SK-MEL-5 (cell line): ENCODE data around the gene ITGB8. TPM values are rescaled to one million over a fixed set of nuclear protein-coding genes. Genes with fewer than 3 reads are reported as not detected.
"Not testable (repeated sequence)": the region's sequence is repeated elsewhere in the genome, so short reads cannot be mapped to it uniquely, and the experiment has no call there.

ENCODE experiments used
- DNase-seq: peaks from one replicate; pipeline ENCODE4 v3.0.0-alpha.2; 2016; ENCODE audit warnings: low read depth, low spot score
- in situ Hi-C: cut with HindIII; loops from 2 replicates; pipeline ENCODE4 v1.10.0; 2016; ENCODE audit warnings: low sequenced_read_pairs, high pct_unique_total_duplicates, low pct_unique_long_range_greater_than_20kb
- polyA plus RNA-seq, 2 experiments: library from polyadenylated mRNA; depleted of rRNA; stranded (reverse); fragments of >200 nt; gene quantifications; 2 replicates each; pipeline ENCODE4 v1.2.3, GENCODE V29; 2015
- total RNA-seq: library from RNA; depleted of rRNA; stranded (reverse); fragments of >200 nt; shearing (Covaris generic); gene quantifications from 2 replicates; pipeline ENCODE4 v1.2.3, GENCODE V29; 2014; rRNA removed

ITGB8 gene
- 57.2 and 60.1 TPM in 2 replicates for total RNA-seq
- 24.4 and 32.7 TPM in 2 replicates for polyA plus RNA-seq (2015; cell fraction: cytosol; rRNA removed)
- 49.3 and 50.4 TPM in 2 replicates for polyA plus RNA-seq (2015; cell fraction: nucleus; rRNA removed)

GRCh38 chr7:20330239-20330927 is at the start of gene ITGB8:
Gene ITGB8, plus strand, starts transcription at chr7:20330900. Its CDS starts 907 bp downstream, at chr7:20331807.
- DNase-seq, result peak; percentile 95
- in situ Hi-C loops, result no loop called here

- in situ Hi-C loops, result no loop called here
- DNase-seq, result no peak
Measured at GRCh38 chr7:20282959-20283358, 47.7 kb upstream of the ITGB8 start.

GRCh38 chr7:20283385-20283784 is 47.3 kb upstream of the ITGB8 start:
- no peak for DNase-seq
- in situ Hi-C loops, result no loop called here

- DNase-seq, result no peak
- in situ Hi-C loops, result no loop called here
Measured at GRCh38 chr7:20284003-20284770, 46.5 kb upstream of the ITGB8 start.

- no peak for DNase-seq
- in situ Hi-C loops, result no loop called here
Measured at GRCh38 chr7:20284771-20285143, 45.9 kb upstream of the ITGB8 start.

DNA sequence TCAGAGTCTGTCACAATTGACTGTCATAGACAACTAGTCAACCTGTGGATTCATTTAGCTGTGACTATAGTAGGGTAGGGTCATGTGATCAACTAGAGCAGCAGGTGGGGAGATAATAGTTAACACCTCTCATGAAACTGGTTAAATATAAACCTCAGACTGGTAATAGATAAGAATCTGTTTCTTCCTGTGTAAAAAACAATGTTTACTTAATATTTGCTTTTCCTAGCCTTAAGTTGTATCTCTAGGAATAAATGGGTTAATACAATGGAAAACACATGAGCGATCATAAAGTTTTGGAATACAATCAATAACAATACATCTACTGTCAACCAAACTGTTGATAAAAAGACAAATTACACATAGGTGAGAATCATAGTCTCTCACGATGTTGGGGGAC is 43.4 kb upstream of the ITGB8 start:
- no peak for DNase-seq
- in situ Hi-C loops, result no loop called here

- no peak for DNase-seq
- in situ Hi-C loops, result no loop called here
Measured at GRCh38 chr7:20288036-20288435, 42.7 kb upstream of the ITGB8 start.

GRCh38 chr7:20290505-20291111 is 40.1 kb upstream of the ITGB8 start:
- in situ Hi-C loops, result no loop called here
- DNase-seq, result no peak

DNA sequence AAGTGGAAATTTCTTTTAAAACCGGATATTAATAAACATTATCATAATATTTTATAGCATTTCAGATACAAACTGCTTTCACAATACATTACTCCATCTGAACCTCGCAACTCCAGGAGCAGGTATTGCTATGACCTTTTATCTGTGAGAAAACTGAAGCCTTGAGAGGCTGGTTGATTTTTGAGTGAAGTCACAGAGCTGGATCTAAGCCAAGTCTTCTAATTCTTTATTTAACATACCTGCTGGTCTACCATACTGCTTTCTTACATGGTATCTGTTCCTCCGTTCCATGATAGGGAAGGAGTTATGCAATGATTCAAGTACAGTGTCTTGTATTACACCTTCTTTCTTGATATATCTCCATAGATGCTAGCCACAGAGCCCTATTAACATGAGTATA is 37.4 kb upstream of the ITGB8 start:
- in situ Hi-C loops, result no loop called here
- no peak for DNase-seq

DNA sequence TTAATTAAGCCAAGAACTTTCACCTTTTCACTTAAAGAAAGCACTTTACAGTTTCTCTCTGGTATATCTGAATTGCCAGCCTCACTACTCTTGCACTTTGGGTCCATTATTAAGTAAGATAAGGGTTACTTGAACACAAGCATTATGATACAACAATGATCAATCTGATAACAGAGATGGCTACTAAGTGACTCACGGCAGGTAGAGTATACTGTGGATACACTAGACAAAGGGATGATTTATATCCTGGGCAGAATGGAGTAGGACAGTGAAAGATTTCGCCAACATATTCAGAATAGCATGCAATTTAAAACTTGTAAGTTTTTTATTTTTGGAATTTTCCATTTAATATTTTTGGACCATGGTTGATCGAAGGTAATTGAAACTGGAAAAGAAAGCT is 34.3 kb upstream of the ITGB8 start:
- in situ Hi-C loops, result no loop called here
- DNase-seq, result no peak

DNA sequence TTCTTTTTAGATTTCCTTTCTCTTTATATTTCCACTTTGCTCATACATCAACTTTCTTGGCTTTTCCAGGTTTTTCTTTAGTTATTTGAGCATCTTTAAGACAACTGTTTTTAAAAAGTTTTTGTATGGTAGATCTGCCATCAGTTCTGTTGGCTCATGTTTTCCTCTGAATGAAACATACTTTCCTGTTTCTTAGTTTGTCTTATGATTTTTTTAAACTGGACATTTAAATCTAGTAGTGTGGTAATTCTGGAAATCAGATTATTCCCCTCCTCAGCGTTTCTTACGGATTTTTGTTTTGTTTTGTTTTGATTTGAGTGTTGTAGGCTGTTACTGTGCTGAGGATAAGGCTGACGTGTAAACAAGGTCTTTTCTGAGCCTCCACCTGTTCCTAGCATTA is 33.8 kb upstream of the ITGB8 start:
- no peak for DNase-seq
- in situ Hi-C loops, result no loop called here

DNA sequence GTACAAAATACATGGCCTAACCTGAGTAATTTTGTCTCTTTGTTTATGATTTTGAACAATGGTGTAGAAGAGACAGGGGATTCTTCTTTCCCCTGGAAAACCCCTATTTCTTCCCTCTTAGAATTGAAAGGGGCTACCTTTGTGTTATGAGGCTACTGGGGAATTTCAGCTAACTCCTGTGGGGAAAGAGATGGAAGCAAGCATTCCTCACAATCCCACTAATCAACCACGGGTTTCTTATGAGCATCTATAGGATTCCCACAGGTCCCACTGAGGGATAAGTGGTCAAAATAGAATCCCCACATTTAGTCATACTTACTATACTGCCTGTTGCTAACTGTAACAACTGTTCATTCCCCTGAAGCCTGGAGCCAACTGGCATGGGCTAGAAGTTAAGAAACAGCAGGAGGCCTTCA is 32.2 kb upstream of the ITGB8 start:
- in situ Hi-C loops, result no loop called here

DNA sequence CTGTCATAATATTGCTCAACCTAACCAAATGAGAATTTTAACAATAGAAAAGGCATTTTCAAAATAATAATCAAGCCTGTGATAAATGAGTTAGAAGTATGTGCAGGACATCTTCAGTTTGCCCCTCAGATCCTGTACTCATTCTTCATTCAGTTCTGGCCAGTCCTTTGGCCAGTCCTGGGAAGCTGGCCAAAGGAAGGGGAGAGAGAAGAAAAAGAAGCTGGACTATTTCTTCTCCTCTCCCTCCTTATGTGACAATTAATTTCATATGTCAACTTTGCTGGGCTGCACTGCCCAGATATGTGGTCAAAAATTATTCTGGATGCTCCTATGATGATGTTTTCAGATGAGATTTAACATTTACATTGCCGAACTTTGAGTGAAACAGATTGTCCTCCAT is 31.6 kb upstream of the ITGB8 start:
- no peak for DNase-seq
- in situ Hi-C loops, result no loop called here

More for the DNA sequence above, 32.2 kb upstream of the ITGB8 start:
- DNase-seq, result no peak

DNA sequence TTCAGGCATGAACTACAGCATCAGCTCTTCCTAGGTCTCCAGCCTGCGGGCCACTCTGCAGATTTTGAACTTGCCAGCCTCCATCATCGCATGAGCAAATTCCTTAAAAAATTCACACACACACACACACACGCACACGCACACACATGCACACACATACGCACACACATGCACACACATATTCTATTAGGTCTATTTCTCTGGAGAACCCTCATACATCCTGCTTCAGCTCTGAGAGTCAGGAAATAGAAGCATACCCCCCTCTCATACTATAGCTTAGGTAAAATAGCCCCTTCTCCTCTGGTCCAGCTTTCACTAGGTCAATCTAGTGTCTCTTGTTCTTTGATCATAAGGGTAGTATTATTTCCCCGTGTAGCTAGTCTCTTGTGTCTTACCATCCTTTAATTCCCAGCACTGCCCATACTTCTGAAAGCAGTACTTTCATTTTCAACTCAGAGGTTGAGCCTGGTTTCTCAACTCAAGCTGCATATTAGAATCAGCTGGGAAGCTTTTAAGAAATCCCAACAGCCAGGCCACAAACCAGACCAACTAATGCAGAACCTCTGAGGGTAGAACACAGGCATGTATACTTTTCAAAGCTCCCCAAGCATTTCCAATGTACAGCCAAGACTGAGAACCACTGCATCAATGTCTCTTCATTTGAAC is 30.9 kb upstream of the ITGB8 start:
- DNase-seq, result no peak
- in situ Hi-C loops, result no loop called here

DNA sequence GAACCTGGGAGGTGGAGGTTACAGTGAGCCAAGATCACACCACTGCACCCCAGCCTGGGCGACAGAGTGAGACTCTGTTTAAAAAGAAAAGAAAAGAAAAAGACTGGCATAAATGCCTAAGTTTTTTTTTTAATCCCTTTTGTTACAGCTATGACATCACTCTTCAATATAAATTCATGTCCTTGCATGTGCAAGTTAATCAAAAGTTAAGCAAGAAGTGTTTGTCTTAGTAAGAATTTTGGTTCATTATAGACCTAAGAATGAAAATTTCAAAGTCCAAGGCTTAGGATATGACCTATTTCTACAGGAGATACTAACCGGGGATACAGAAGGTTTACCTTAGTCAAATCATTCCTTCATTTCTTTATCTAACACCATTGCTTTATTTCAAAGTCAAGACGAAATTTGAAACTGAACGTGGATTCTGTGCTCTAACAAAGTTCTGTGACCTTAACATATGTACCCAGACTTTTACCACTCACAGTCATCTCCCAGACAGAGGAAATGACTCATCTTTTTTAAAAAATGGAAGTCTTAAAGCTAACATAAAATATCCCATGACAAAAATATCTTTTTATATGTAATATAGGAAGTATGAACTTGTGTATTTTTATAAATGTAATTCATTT is 29.3 kb upstream of the ITGB8 start:
- in situ Hi-C loops, result no loop called here
- DNase-seq, result no peak

DNA sequence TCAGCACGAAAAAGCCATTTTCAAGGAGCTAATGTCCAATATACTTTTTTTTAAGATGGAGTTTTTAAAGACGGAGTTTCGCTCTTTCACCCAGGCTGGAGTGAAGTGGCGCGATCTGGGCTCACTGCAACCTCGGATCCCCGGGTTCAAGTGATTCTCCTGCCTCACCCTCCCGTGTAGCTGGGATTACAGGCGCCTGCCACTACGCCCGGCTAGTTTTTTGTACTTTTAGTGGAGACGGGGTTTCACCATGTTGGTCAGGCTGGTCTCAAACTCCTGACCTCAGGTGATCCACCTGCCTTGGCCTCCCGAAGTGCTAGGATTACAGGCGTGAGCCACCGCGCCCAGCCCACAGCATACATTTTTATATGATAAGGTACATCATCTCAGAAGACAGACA is 28.4 kb upstream of the ITGB8 start:
- DNase-seq, in situ Hi-C loops: not testable (repeated sequence)

GRCh38 chr7:20302891-20303290 is 27.8 kb upstream of the ITGB8 start:
- no peak for DNase-seq
- in situ Hi-C loops, result no loop called here

GRCh38 chr7:20304366-20304765 is 26.3 kb upstream of the ITGB8 start:
- no peak for DNase-seq

More at GRCh38 chr7:20304366-20304765, 26.3 kb upstream of the ITGB8 start:
- in situ Hi-C loops, result no loop called here
